Measurements from ENCODE around the gene ABCG1. TPM values are rescaled to one million over a fixed set of nuclear protein-coding genes. Genes with fewer than 3 reads are reported as not detected.

The ABCG1 gene
- total and polyA plus RNA-seq, 2 experiments from 2014 or later = 8.4 to 10.7 TPM

- peaks cover 29% of the 10 kb centered on the region for H3K4me1 ChIP-seq (ENCODE audit: insufficient read depth)
- no peak overlapping the region for H3K4me2 ChIP-seq
- no peak for DNase-seq (ENCODE audit: low spot score)
- H3K9me2 ChIP-seq (replicated peaks; ENCODE audit: insufficient read depth) = no peaks in the 10 kb centered on the region
- WGBS (ENCODE audit: low lambda C conversion rate, missing lambda C conversion rate) = 84% methylated on average over 9 of the region's 9 CpGs
- H3K9me3 ChIP-seq (ENCODE audit: low read depth) = no peaks in the 10 kb centered on the region
- no peaks in the 10 kb centered on the region for H3K79me2 ChIP-seq
- TF ChIP-seq EZH2 (IDR thresholded peaks at IDR 0.05; ENCODE audit: borderline replicate concordance) = no peak
- no peak for TF ChIP-seq CTCF (IDR thresholded peaks at IDR 0.05; ENCODE audit: poor library complexity)
- no peak for TF ChIP-seq EZH2phosphoT487 (IDR thresholded peaks at IDR 0.05; ENCODE audit: low read depth, severe bottlenecking, unreplicated experiment)
- no peak overlapping the region for H2AFZ ChIP-seq
- no peak overlapping the region for H3K27ac ChIP-seq
- no peak overlapping the region for H3K4me3 ChIP-seq
- no peaks in the 10 kb centered on the region for H4K20me1 ChIP-seq (ENCODE audit: insufficient read depth, poor library complexity, severe bottlenecking)
- H3K27me3 ChIP-seq = peaks cover 13% of the 10 kb centered on the region
- H3K36me3 ChIP-seq (replicated peaks; ENCODE audit: insufficient read depth, low read depth) = no peaks in the 10 kb centered on the region
Observed at GRCh38 chr21:42222821-42223390, 4.0 kb downstream of the ABCG1 start.

GRCh38 chr21:42223826-42224575 lies 5.1 kb downstream of the ABCG1 start:
- DNase-seq (ENCODE audit: low spot score) = no peak
- H3K4me1 ChIP-seq (ENCODE audit: insufficient read depth) = peaks cover 30% of the 10 kb centered on the region
- H3K9me3 ChIP-seq (ENCODE audit: low read depth) = no peaks in the 10 kb centered on the region
- no peaks in the 10 kb centered on the region for H3K79me2 ChIP-seq
- TF ChIP-seq EZH2phosphoT487 (IDR thresholded peaks at IDR 0.05; ENCODE audit: low read depth, severe bottlenecking, unreplicated experiment) (no peak), EZH2 (IDR thresholded peaks at IDR 0.05; ENCODE audit: borderline replicate concordance) (no peak), CTCF (IDR thresholded peaks at IDR 0.05; ENCODE audit: poor library complexity) (no peak)
- WGBS (ENCODE audit: low lambda C conversion rate, missing lambda C conversion rate) = 91% methylated on average over 15 of the region's 15 CpGs
- H3K9me2 ChIP-seq (replicated peaks; ENCODE audit: insufficient read depth) = no peaks in the 10 kb centered on the region
- no peaks in the 10 kb centered on the region for H3K36me3 ChIP-seq (replicated peaks; ENCODE audit: insufficient read depth, low read depth)
- H3K4me2 ChIP-seq = no peak overlapping the region
- H3K27ac ChIP-seq = no peak overlapping the region
- no peak overlapping the region for H2AFZ ChIP-seq
- H4K20me1 ChIP-seq (ENCODE audit: insufficient read depth, poor library complexity, severe bottlenecking) = no peaks in the 10 kb centered on the region
- no peak overlapping the region for H3K4me3 ChIP-seq
- peaks cover 4% of the 10 kb centered on the region for H3K27me3 ChIP-seq

GRCh38 chr21:42225042-42225441 lies 6.1 kb downstream of the ABCG1 start:
- Histone ChIP-seq H3K27me3 (no peaks in the 10 kb centered on the region), H3K9me2 (replicated peaks; ENCODE audit: insufficient read depth) (no peaks in the 10 kb centered on the region), H3K4me3 (no peak overlapping the region), H3K36me3 (replicated peaks; ENCODE audit: insufficient read depth, low read depth) (no peaks in the 10 kb centered on the region), H3K4me1 (ENCODE audit: insufficient read depth) (peaks cover 20% of the 10 kb centered on the region), H2AFZ (no peak overlapping the region), H3K79me2 (no peaks in the 10 kb centered on the region), H3K4me2 (no peak overlapping the region), H3K9me3 (ENCODE audit: low read depth) (no peaks in the 10 kb centered on the region), H3K27ac (no peak overlapping the region), H4K20me1 (ENCODE audit: insufficient read depth, poor library complexity, severe bottlenecking) (no peaks in the 10 kb centered on the region)
- no peak for TF ChIP-seq CTCF (IDR thresholded peaks at IDR 0.05; ENCODE audit: poor library complexity)
- DNase-seq (ENCODE audit: low spot score) = no peak
- 78% methylated on average over 4 of the region's 4 CpGs for WGBS (ENCODE audit: low lambda C conversion rate, missing lambda C conversion rate)
